GM23338 (cell line): ENCODE results near the gene RIMS4. TPM values are rescaled to one million over a fixed set of nuclear protein-coding genes. Genes with fewer than 3 reads are reported as not detected.

ENCODE experiments used
- ATAC-seq: fragments of 200-7000 bp; cut with Tn5 transposase; 3 replicates; pipeline ENCODE4 v1.9.1; 2020
- DNase-seq: peaks from one replicate; pipeline ENCODE4 v3.0.0-alpha.2; 2015; ENCODE audit warnings: low spot score
- H2AFZ ChIP-seq: fragments of 200-600 bp; sonication (generic); 2 replicates; pipeline ENCODE4 v1.8.0; 2016; ENCODE audit warnings: antibody characterized with exemption, mild to moderate bottlenecking, moderate library complexity
- H3F3A ChIP-seq: fragments of 200-600 bp; sonication (generic); replicated peaks from 2 replicates; pipeline ENCODE4 v1.8.0; 2017; ENCODE audit warnings: antibody characterized with exemption, mixed run types, low read depth
- H3K27ac ChIP-seq: fragments of 200-600 bp; sonication (generic); 2 replicates; pipeline ENCODE4 v1.6.1; 2016; ENCODE audit warnings: low read depth
- H3K27me3 ChIP-seq: fragments of 200-600 bp; sonication (generic); 2 replicates; pipeline ENCODE4 v1.8.0; 2016; ENCODE audit warnings: mild to moderate bottlenecking, mixed run types, moderate library complexity; ENCODE audit not compliant: insufficient read depth
- H3K36me3 ChIP-seq: fragments of 200-600 bp; sonication (generic); 2 replicates; pipeline ENCODE4 v1.8.0; 2016; ENCODE audit warnings: mild to moderate bottlenecking; ENCODE audit not compliant: insufficient read depth
- H3K4me1 ChIP-seq: fragments of 200-600 bp; sonication (generic); 2 replicates; pipeline ENCODE4 v1.8.0; 2016; ENCODE audit warnings: mild to moderate bottlenecking, moderate library complexity; ENCODE audit not compliant: insufficient read depth
- H3K4me2 ChIP-seq: fragments of 200-600 bp; sonication (generic); 2 replicates; pipeline ENCODE4 v1.7.1; 2017; ENCODE audit warnings: mixed run types
- H3K4me3 ChIP-seq: fragments of 200-600 bp; sonication (generic); 2 replicates; pipeline ENCODE4 v1.6.1; 2016; ENCODE audit warnings: mixed run types
- H3K79me2 ChIP-seq: fragments of 200-600 bp; sonication (generic); replicated peaks from 2 replicates; pipeline ENCODE4 v1.8.0; 2017; ENCODE audit warnings: mild to moderate bottlenecking; ENCODE audit not compliant: insufficient read depth
- H3K9me2 ChIP-seq: fragments of 200-600 bp; sonication (generic); 2 replicates; pipeline ENCODE4 v1.8.0; 2017; ENCODE audit not compliant: insufficient read depth
- H4K20me1 ChIP-seq: fragments of 200-600 bp; sonication (generic); replicated peaks from 2 replicates; pipeline ENCODE4 v1.8.0; 2017; ENCODE audit warnings: mild to moderate bottlenecking; ENCODE audit not compliant: insufficient read depth
- H3K27ac Mint-ChIP-seq: 2 replicates; pipeline ENCODE4 v1.8.0; 2020; ENCODE audit warnings: inconsistent platforms, mild to moderate bottlenecking, moderate library complexity, mixed read lengths
- H3K27me3 Mint-ChIP-seq: 3 replicates; pipeline ENCODE4 v1.8.0; 2022; ENCODE audit warnings: low read depth, mild to moderate bottlenecking, moderate library complexity, mixed read lengths, inconsistent platforms; ENCODE audit not compliant: insufficient read depth, poor library complexity
- H3K36me3 Mint-ChIP-seq: 3 replicates; pipeline ENCODE4 v1.8.0; 2021; ENCODE audit warnings: low read depth, mild to moderate bottlenecking, inconsistent platforms, moderate library complexity, mixed read lengths
- H3K4me1 Mint-ChIP-seq: 3 replicates; pipeline ENCODE4 v1.8.0; 2020; ENCODE audit warnings: mild to moderate bottlenecking, inconsistent platforms, mixed read lengths
- H3K4me3 Mint-ChIP-seq: 3 replicates; pipeline ENCODE4 v1.8.0; 2021; ENCODE audit warnings: moderate library complexity, mild to moderate bottlenecking, inconsistent platforms, mixed read lengths
- H3K9me3 Mint-ChIP-seq: 3 replicates; pipeline ENCODE4 v1.8.0; 2020; ENCODE audit warnings: moderate library complexity, mild to moderate bottlenecking, inconsistent platforms, mixed read lengths
- CREB1 ChIP-seq: fragments of 250-450 bp; sonication (Bioruptor Pico); IDR thresholded peaks from 2 replicates; pipeline ENCODE4 v1.5.0; 2020; ENCODE audit warnings: low read depth, mild to moderate bottlenecking, moderate library complexity
- ETS1 ChIP-seq: IDR thresholded peaks from 2 replicates; pipeline ENCODE4 v1.6.1; 2016; ENCODE audit warnings: antibody characterized with exemption
- EZH2 ChIP-seq: fragments of 200-600 bp; sonication (generic); IDR thresholded peaks from one replicate; pipeline ENCODE4 v1.8.0; 2017; ENCODE audit warnings: antibody characterized with exemption, mild to moderate bottlenecking, low read depth; ENCODE audit not compliant: unreplicated experiment
- JUNB ChIP-seq: IDR thresholded peaks from one replicate; pipeline ENCODE4 v1.6.1; 2016; ENCODE audit warnings: antibody characterized with exemption; ENCODE audit not compliant: unreplicated experiment
- REST ChIP-seq: IDR thresholded peaks from one replicate; pipeline ENCODE4 v1.6.1; 2018; ENCODE audit warnings: antibody characterized with exemption; ENCODE audit not compliant: unreplicated experiment
- STAT1 ChIP-seq: IDR thresholded peaks from one replicate; pipeline ENCODE4 v1.6.1; 2016; ENCODE audit warnings: antibody characterized with exemption; ENCODE audit not compliant: unreplicated experiment
- ZNF114 ChIP-seq: fragments of 250-450 bp; sonication (Bioruptor Pico); IDR thresholded peaks from 2 replicates; pipeline ENCODE4 v1.5.0; 2020; ENCODE audit warnings: mild to moderate bottlenecking, moderate library complexity
- ZNF331 ChIP-seq: fragments of 250-450 bp; sonication (Bioruptor Pico); IDR thresholded peaks from 2 replicates; pipeline ENCODE4 v1.5.0; 2020; ENCODE audit warnings: low read depth, mild to moderate bottlenecking, moderate library complexity
- ZNF462 ChIP-seq: fragments of 250-450 bp; sonication (Bioruptor Pico); IDR thresholded peaks from 2 replicates; pipeline ENCODE4 v1.5.0; 2020; ENCODE audit warnings: mild to moderate bottlenecking, moderate library complexity
- polyA plus RNA-seq: library from polyadenylated mRNA; unstranded; fragments of >200 nt; fragmentation: Nextera tagmentation; extraction: Ambion mirVana; gene quantifications from 2 replicates; pipeline ENCODE4 v1.2.1, GENCODE V29; 2016
- total RNA-seq: library from RNA; depleted of rRNA; stranded (reverse); fragments of >200 nt; shearing (Covaris generic); gene quantifications from 2 replicates; pipeline ENCODE4 v1.2.3, GENCODE V29; 2014

RIMS4 gene
- total and polyA plus RNA-seq, 2 experiments from 2014 or later: 3.5 to 39.7 TPM

- TF ChIP-seq ZNF462 (CRISPR knock-in tag): peak; percentile 11; the same call in 1 of the 2 replicates
- no peak for TF ChIP-seq REST
Measured at GRCh38 chr20:44851545-44851944, 41.2 kb upstream of the RIMS4 start (continued).

- ATAC-seq: no peak
- Mint-ChIP-seq H3K9me3 (peaks cover 9% of the 10 kb centered on the region; the same call in 2 of the 3 replicates), H3K27me3 (peaks cover 1% of the 10 kb centered on the region), H3K4me3 (no peak overlapping the region), H3K27ac (no peak overlapping the region), H3K4me1 (peaks cover 19% of the 10 kb centered on the region), H3K36me3 (no peaks in the 10 kb centered on the region)
- peaks cover 9% of the 10 kb centered on the region for H3K4me1 ChIP-seq
- no peak overlapping the region for H3K4me3 ChIP-seq
- H3K27ac ChIP-seq: no peak overlapping the region
- no peak for DNase-seq
- H3K9me2 ChIP-seq: no peaks in the 10 kb centered on the region
- no peaks in the 10 kb centered on the region for H3K79me2 ChIP-seq
- H4K20me1 ChIP-seq: no peaks in the 10 kb centered on the region
- H3K36me3 ChIP-seq: no peaks in the 10 kb centered on the region
- no peaks in the 10 kb centered on the region for H3F3A ChIP-seq
- no peaks in the 10 kb centered on the region for H3K27me3 ChIP-seq
- H2AFZ ChIP-seq: no peak overlapping the region
- no peak overlapping the region for H3K4me2 ChIP-seq
- TF ChIP-seq EZH2 (no peak), ETS1 (no peak), JUNB (no peak), STAT1 (no peak), CREB1 (CRISPR knock-in tag) (no peak), ZNF114 (no peak), ZNF331 (CRISPR knock-in tag) (no peak)
Measured at GRCh38 chr20:44850837-44851236, 40.5 kb upstream of the RIMS4 start.
